Lower lobe of right lung (tissue), 2 donors: ENCODE measurements around the gene PSME1. TPM values are rescaled to one million over a fixed set of nuclear protein-coding genes. Genes with fewer than 3 reads are reported as not detected.

Source experiments
- ATAC-seq, 2 donors: fragments of 200-7000 bp; cut with Tn5 transposase; one replicate each; pipeline ENCODE4 v1.9.1; 2020 to 2022; ENCODE audit warnings: mild to moderate bottlenecking in 2 of 2, moderate library complexity in 2 of 2
- DNase-seq: peaks from one replicate; pipeline ENCODE4 v3.0.0-alpha.2; 2020
- H3K27ac ChIP-seq: fragments of 200-600 bp; one replicate; pipeline ENCODE4 v1.8.0; 2022
- H3K27me3 ChIP-seq: fragments of 200-600 bp; one replicate; pipeline ENCODE4 v1.8.0; 2022; ENCODE audit warnings: low read depth
- H3K36me3 ChIP-seq: fragments of 200-600 bp; one replicate; pipeline ENCODE4 v1.8.0; 2022; ENCODE audit warnings: mild to moderate bottlenecking
- H3K4me1 ChIP-seq: fragments of 200-600 bp; one replicate; pipeline ENCODE4 v1.8.0; 2022
- H3K4me3 ChIP-seq: fragments of 200-600 bp; one replicate; pipeline ENCODE4 v1.8.0; 2022; ENCODE audit warnings: mild to moderate bottlenecking
- H3K9me3 ChIP-seq: fragments of 200-600 bp; one replicate; pipeline ENCODE4 v1.8.0; 2022
- intact Hi-C: fragments of 100-400 bp; cut with DNase I; formaldehyde crosslinking; loops from one replicate; pipeline ENCODE4 v1.11.0; 2022
- total RNA-seq: library from RNA; stranded (reverse); fragmentation: NEBNext Ultra II Directional; extraction: Animal tissue kit (Norgen Biotek cat#: 25700); gene quantifications from one replicate; pipeline ENCODE4 v1.2.1, GENCODE V29; 2021
- TF ChIP-seq, protein P1 (sequence below): fragments of 200-600 bp; IDR thresholded peaks from one replicate; pipeline ENCODE4 v1.8.0; 2022; ENCODE audit warnings: antibody characterized with exemption, mild to moderate bottlenecking
- donor health status: DM: no; HTN: yes; CAD: no; lungs with severe emphysema.

The PSME1 gene
- total RNA-seq, 1 donor from 2014 or later, result 198 TPM

DNA sequence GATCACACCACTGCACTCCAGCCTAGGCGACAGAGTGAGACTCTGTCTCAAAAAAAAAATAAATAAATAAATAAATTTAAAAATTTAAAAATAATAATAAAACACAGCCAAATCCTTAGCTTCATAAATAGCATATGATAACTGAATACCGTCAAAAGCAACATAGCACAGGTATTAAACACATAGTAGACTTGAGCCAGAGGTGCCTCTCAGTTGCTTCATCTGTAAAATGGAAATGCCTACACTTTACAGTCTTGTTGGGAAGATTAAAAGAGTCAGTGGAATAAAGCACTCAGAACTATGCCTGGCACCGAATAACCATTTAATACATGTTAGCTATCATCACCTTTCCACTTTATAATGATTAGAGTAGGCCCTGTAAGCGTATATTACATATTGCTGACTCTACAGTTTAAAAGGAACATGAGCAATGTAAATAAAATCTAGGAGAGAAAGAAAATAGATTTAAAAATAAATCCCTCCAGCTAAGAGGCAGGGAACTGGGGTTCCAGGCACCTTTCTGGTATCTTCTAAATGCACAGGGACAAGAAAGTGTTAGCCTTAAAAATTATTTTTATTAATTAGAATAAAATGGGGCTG is 29.2 kb upstream of the PSME1 start:
- no peaks in the 10 kb centered on the region for H3K9me3 ChIP-seq
- intact Hi-C loops, result no loop called here

DNA sequence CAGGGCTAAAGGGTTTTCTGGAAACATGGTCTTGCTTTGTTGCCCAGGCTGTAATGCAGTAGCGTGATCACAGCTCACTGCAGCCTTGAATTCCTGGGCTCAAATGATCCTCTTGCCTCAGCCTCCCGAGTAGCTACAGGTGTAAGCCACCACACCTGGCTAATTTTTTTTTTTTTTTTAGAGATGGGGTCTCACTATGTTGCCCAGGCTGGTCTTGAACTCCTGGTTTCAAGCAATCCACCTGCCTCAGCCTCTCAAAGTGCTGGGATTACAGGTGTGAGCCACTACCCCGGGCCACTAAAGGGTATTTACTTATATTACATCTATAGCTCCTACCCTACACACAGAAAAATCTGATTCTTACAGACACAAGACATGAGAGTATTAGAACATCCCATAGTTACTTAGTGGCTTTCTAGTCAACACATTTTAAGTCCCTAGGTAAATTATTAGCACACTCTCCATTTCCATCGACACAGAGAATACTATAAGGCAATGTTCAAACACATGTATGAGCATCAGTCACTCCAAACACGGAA is 27.6 kb upstream of the PSME1 start:
- Histone ChIP-seq H3K4me3 (no peak overlapping the region), H3K27ac (peak overlapping the region; percentile 61), H3K9me3 (no peaks in the 10 kb centered on the region), H3K4me1 (peaks cover 27% of the 10 kb centered on the region), H3K27me3 (no peaks in the 10 kb centered on the region), H3K36me3 (peaks cover 5% of the 10 kb centered on the region)
- intact Hi-C loops, result no loop called here
- DNase-seq (no peak), ATAC-seq (no peak)
- TF ChIP-seq, protein P1, sequence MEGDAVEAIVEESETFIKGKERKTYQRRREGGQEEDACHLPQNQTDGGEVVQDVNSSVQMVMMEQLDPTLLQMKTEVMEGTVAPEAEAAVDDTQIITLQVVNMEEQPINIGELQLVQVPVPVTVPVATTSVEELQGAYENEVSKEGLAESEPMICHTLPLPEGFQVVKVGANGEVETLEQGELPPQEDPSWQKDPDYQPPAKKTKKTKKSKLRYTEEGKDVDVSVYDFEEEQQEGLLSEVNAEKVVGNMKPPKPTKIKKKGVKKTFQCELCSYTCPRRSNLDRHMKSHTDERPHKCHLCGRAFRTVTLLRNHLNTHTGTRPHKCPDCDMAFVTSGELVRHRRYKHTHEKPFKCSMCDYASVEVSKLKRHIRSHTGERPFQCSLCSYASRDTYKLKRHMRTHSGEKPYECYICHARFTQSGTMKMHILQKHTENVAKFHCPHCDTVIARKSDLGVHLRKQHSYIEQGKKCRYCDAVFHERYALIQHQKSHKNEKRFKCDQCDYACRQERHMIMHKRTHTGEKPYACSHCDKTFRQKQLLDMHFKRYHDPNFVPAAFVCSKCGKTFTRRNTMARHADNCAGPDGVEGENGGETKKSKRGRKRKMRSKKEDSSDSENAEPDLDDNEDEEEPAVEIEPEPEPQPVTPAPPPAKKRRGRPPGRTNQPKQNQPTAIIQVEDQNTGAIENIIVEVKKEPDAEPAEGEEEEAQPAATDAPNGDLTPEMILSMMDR, result no peak

More for the DNA sequence above, 29.2 kb upstream of the PSME1 start:
- TF ChIP-seq, protein P1, result no peak
- Histone ChIP-seq H3K27me3 (no peaks in the 10 kb centered on the region), H3K27ac (no peak overlapping the region), H3K4me1 (peaks cover 24% of the 10 kb centered on the region), H3K36me3 (peaks cover 17% of the 10 kb centered on the region), H3K4me3 (no peak overlapping the region)
- DNase-seq, result no peak
- ATAC-seq, result no peak

DNA sequence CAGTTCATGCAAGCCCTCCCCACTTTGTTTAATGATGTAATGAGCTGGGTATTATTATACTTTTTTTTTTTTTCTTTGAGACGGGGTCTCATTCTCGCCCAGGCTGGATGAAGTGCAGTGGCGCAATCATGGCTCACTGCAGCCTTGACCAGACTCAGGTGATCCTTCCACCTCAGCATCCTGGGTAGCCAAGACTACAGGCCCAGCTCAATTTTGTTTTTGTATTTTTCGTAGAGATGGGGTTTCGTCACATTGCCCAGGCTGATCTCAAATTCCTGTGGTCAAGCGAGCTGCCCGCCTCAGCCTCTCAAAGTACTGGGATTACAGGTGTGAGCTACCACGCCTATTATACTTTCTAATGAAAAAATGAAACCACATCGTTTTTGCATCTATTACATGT is 25.9 kb upstream of the PSME1 start:
- Histone ChIP-seq H3K27me3 (no peaks in the 10 kb centered on the region), H3K27ac (peak overlapping the region; percentile 61), H3K9me3 (no peaks in the 10 kb centered on the region), H3K4me3 (no peak overlapping the region), H3K36me3 (no peaks in the 10 kb centered on the region), H3K4me1 (peaks cover 27% of the 10 kb centered on the region)
- ATAC-seq (no peak), DNase-seq (peak; percentile 59)
- intact Hi-C loops, result no loop called here
- TF ChIP-seq, protein P1, result no peak

DNA sequence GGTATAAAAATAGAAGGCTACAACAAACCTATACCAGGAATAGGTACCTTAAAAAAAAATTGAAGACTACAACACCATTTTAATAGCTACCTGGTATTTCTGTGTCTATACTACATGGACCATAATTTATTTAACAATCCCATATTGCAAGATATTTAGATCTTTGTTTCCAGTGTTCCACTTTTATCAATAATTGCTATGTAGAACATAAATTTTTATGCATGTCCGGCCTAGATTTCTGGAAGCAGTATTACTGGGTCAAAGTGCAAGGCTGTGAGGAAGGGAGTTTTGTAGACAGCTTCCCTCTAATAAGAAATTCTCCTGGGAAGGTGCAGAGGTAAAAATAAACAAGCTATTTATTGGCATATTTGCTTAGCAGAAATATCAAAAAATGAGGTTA is 25.5 kb upstream of the PSME1 start:
- no peaks in the 10 kb centered on the region for H3K36me3 ChIP-seq
- DNase-seq (no peak), ATAC-seq (no peak)
- H3K4me3 ChIP-seq, result no peak overlapping the region
- H3K27ac ChIP-seq, result no peak overlapping the region
- peaks cover 30% of the 10 kb centered on the region for H3K4me1 ChIP-seq
- intact Hi-C loops, result no loop called here
- no peaks in the 10 kb centered on the region for H3K27me3 ChIP-seq
- no peaks in the 10 kb centered on the region for H3K9me3 ChIP-seq
- TF ChIP-seq, protein P1, result no peak

DNA sequence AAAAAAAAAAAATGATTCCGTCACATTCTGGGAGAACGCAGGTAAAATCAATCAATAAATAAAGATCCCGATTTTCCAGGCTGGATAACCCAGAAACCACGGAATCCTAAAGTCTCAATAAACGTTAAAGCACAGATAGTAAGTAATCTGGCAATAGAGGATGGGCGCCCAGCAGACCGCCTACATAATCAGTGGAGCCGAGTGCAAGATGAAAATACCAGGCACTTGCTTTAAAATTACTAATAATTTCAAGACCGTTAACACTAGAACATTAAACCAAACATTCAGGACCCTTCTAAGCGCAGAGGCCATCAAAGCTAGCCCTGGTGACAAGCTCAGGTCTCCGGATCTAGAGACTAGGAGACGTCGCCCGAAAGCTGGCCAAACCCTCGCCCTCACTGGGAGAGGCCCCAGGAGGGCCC is 22.6 kb upstream of the PSME1 start:
- TF ChIP-seq, protein P1, result no peak
- H3K4me1 ChIP-seq, result peaks cover 40% of the 10 kb centered on the region
- intact Hi-C loops, result no loop called here

More for the DNA sequence above, 22.6 kb upstream of the PSME1 start:
- Histone ChIP-seq H3K27ac (peak overlapping the region; percentile 97), H3K27me3 (no peaks in the 10 kb centered on the region), H3K9me3 (no peaks in the 10 kb centered on the region), H3K36me3 (peaks cover 19% of the 10 kb centered on the region), H3K4me3 (peak overlapping the region; percentile 77)
- DNase-seq, result no peak
- ATAC-seq, result peak in 1 of 2 donors; percentile 0
